ENCODE data around the gene STX16.

Gene STX16

DNA sequence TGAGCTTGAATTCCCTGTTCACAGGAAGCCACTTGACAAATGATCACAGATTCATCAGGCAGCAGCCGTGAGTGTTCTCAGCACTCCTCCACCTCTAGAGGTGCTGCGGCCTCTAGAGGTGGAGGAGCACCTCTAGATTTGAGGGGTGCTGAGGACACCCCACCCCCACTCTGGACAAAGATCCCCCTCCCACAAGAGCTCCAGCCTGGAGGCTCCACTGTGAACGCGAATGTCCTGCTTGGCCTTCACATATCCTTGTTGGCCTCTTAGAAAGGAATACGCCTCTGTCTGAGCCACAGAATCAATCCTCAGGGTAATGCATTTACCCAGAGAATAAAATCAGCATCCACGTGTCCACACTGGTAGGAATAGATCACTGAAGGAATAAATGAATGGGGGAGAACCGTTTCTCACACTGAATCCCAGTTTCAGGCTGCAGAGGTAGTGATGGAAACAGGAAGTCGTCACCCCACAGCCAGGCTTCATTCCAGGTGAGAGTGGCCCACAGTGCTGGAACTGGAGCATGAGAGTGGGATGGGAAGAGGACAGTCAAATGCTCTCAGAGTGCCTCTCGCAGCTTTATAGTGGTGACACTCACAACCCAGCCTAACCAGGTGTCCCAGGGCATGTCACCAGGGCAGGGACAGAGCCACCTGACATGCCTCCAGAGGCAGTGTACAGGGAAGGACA lies 58.1 kb downstream of the STX16 start:
- no peak for DNase-seq (ENCODE audit: low read depth in 2 of 3, low spot score in 1 of 3)

DNA sequence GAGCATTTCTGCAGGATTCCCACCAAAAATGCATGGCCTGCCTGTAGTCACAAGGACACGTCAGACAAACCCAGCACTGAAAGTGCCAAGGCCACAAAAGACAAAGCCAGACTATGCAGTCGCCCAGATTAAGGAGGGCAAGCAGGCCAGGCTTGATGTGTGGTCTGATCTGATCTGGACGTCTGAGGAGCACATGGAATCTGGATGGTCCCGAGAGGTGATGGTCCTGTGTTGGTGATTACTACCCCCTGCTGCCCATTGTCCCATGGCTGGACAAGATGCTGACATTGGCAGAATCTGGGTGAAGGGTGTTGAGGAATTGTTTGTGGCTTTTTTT lies 58.6 kb downstream of the STX16 start:
- no peak for DNase-seq (ENCODE audit: low read depth in 2 of 3, low spot score in 1 of 3)

DNA sequence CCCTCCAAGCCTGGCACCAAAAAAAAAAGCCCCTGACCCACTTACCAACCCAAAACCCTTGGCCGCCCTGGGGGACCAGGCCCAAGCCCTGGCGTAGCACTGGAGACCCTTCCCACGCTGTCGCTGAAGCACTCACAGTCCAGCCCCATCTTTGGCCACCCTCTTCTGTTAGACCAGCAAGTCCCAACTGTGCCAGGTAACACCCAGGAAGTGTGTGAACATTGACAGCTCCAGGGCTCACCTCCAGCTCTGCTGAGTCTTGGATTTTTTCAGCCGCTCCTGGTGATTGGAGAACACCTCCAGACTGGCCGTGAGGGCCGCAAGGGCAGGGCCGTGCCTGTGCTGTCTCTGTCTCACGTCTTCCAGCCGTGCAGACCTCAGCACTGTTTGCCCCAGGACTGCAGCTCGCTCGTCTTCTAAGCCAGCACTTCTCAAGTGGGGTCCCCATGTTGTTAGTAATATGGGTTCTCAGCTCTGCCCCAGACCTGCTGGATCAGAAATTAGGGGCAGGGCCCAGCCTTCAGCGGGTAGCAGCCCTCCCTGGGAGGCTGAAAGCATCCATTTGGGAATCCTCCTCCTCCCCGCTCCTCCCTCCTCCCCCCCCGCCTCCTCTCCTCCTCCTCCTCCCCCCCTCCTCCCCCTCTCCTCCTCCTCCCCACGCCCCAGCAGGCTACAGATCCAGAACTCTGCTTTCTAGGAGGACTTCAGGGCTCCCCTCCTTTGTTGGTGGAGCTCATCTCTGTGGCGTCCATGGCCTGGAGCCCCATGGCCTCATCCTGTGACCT lies 59.6 kb downstream of the STX16 start:
- DNase-seq (ENCODE audit: low read depth in 2 of 3, low spot score in 1 of 3), result no peak

DNA sequence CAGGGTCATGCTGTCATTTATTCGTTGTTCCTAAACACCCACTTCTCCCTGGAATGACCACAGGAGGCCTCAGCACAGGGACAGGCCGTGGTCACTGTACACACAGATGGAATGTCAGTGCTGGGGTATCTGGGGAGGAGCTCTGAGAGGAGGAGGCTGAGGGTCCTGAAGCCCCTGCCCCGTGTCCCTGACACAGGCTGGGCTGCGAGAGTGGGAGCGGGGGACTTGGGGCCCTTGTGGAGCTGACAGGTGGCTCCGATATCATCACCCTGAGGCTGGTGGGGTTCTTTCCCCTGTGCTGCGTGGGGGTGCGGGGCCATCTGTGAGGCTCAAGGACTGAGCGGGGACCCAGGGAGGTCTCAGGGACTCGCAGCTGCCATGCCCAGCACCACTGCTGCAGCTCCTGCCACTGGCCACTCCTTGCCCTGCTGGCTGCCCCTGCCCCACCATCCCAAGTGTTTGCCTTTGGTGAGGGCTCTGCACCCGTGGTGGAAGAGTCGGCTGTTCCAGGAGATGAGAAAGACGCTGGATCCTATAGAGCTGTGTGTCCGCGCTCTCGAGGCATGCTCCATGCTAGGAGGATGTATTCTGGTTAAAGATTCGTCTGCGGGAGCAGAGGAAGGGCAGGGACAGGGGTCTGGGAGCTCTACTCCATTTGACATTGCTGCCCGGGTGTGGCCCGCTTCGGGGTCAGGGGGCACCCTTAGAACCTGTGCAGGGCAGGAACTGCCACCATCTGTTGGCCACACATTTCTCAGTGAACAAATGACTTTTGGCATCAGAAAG lies 60.4 kb downstream of the STX16 start:
- DNase-seq (ENCODE audit: low read depth in 2 of 3, low spot score in 1 of 3), result no peak

DNA sequence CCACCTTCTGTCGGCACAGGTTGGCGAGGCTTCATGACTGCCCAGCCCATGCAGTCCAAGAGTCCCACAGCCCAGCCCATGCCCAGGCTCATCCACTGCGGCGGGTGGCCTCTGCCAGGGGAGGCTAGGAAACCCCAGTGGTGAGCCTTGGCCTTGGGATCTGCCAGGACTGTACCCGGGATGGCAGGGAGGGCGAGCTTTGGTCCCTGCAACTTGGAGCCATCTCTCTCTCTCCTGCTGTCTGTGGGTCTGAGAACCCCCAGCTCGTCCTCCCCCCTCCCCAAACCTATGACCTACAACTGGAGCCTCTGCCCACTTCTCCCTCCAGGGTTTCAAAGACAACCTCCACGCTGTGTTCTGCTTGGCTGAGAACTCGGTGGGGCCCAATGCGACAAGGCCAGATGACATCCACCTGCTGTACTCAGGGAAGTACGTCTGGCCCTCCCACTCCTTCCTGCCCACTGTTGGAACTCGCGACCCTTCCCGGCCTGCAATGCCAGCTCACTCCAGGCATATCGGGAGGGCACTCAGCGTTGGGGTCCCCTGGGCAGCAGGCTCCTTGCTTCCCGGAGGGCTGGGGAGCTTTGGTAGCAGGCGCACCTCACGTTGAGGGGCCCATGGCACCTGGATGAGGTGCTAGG lies 61.2 kb downstream of the STX16 start:
- no peak for DNase-seq (ENCODE audit: low read depth in 2 of 3, low spot score in 1 of 3)

DNA sequence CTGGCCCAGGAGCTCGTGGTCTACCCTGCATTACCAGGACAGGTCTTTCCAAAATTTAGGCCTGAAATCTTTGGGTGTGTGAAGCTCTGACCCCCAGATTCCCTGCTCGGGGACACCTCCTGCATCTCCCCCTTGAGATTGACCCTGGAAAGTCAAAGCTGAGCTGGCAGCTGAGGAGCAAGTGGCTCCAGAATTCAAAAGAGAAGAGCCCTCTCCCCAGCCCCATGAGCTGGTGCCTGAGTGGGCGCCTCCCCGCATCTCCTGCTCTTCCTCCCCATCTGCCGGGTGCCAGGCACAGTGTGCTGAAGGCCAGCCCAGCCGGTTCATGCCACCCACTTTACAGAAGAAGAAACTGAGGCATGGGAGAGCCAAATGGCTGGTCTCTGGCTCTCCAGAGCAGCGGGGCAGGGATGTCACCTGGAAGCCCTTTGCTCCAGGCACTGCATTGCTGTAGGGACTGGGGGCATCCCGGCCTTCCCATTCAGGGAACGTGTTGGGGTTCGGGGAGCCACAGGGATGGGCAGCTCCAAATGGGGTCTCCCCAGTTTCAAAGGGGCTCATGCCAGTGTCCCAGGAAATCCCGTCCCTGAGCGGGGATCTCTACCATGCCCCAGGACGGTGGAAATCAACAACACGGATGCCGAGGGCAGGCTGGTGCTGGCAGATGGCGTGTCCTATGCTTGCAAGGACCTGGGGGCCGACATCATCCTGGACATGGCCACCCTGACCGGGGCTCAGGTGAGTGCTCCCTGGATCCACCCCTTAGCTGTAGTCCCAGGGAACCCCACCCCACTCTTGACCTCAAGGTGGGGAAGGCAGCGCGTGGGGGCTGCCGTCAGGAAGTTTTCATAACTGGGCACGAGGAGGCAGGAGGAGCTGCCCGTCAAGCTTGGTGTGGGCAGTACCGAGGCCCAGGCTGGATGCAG lies 62.0 kb downstream of the STX16 start:
- no peak for DNase-seq (ENCODE audit: low read depth in 2 of 3, low spot score in 1 of 3)

DNA sequence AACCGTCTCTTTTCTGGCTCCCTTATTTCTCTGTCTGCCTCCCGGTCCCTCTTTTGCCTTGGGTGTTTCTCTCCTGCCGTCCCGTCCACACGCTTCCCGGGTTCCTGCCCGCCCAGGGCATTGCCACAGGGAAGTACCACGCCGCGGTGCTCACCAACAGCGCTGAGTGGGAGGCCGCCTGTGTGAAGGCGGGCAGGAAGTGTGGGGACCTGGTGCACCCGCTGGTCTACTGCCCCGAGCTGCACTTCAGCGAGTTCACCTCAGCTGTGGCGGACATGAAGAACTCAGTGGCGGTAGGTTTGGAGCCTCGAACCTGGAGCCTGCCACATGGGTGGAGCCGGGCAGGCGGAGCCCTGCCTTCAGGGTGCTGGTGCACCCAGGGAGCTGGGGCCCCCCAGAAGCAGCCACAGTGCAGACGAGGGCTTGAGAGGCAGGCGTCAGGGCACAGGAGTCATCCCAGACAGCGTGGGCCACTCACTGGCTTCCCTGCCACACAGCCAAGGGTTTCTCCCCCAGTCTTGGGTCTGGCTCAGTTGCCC lies 62.8 kb downstream of the STX16 start:
- no peak for DNase-seq (ENCODE audit: low read depth in 2 of 3, low spot score in 1 of 3)

DNA sequence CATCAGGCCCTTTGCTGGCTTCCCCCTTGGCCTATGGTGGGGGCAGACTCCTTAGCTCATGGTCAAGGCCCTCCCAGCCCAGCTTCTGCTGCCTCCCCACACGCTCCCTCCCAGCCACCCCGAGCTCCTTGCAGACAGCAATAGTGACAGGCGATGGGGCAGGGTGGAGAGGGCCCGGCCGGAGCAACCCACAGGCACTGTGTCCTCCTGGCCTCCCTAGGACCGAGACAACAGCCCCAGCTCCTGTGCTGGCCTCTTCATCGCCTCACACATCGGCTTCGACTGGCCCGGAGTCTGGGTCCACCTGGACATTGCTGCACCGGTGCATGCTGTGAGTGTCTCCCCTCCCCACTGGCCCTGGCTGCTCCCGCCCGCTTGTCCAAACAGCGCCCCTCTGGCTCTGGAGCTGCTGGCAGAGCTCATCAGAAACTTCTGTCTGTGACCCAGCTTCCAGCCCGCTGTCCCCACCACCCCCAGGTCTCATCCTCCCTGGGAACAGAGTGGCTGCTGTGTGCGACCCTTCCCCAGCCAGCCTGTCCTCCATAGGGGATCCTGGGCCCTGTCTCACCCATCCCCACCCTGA lies 63.3 kb downstream of the STX16 start:
- no peak for DNase-seq (ENCODE audit: low read depth in 2 of 3, low spot score in 1 of 3)

DNA sequence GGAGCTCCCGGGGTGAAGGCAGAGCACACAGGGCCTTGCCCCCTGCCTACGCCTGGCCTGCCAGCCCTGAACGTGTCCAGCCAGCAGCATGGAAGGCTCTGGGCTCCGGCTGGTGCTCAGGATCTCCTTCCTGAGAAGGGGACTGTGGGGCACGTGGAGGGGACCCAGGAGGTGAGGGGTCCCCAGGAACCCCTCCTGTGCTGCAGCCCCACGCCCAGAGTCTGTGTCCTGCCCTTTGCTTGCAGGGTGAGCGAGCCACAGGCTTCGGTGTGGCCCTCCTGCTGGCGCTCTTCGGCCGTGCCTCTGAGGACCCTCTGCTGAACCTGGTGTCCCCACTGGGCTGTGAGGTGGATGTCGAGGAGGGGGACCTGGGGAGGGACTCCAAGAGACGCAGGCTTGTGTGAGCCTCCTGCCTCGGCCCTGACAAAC lies 63.9 kb downstream of the STX16 start:
- DNase-seq (ENCODE audit: low read depth in 2 of 3, low spot score in 1 of 3), result no peak

DNA sequence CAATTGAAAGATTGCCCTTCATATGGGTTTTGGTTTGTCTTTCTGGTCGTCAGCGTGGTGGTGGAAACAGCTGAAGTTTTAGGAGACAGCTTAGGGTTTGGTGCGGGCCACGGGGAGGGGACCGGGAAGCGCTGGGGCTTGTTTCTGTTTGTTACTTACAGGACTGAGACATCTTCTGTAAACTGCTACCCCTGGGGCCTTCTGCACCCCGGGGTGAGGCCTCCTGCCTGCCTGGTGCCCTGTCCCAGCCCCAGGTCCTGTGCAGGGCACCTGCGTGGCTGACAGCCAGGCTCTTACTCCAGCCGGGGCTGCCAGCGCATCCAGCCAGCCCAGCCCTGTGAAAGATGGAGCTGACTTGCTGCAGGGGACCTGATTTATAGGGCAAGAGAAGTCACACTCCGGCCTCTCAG lies 64.3 kb downstream of the STX16 start:
- DNase-seq (ENCODE audit: low read depth in 2 of 3, low spot score in 1 of 3), result no peak

DNA sequence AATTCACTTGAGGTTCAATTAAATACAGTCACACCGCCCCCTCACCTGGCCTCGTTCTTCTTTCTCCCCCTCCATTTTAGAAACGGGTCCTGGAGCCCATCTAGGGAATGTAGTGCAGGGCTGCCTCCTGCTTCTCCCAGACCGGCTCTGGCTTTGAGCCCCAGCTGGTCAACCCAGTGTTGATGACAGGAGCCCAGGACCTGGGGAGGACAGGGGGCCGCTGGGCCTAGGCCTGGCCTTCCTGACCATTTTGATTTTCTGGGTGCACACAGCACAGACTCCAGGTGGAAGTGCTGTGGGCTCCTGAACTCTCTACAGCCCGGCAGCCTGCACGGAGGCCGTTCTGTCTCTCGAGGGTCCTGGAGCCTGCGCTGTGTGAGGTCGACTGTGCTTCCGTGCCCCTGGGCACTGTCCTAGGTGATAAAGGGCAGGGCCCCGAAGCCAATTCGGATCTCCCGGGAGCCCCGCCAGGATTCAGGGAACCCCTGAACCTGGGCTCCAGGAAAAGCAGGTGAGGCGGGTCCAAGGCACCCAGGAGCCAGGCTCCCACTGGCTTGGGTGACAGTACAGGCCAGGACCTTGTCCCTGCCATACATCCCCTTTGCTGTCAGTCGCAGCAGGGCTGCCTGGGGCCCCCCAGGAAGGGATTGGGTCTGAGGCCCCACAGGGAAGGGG lies 64.9 kb downstream of the STX16 start:
- no peak for DNase-seq (ENCODE audit: low read depth in 2 of 3, low spot score in 1 of 3)

DNA sequence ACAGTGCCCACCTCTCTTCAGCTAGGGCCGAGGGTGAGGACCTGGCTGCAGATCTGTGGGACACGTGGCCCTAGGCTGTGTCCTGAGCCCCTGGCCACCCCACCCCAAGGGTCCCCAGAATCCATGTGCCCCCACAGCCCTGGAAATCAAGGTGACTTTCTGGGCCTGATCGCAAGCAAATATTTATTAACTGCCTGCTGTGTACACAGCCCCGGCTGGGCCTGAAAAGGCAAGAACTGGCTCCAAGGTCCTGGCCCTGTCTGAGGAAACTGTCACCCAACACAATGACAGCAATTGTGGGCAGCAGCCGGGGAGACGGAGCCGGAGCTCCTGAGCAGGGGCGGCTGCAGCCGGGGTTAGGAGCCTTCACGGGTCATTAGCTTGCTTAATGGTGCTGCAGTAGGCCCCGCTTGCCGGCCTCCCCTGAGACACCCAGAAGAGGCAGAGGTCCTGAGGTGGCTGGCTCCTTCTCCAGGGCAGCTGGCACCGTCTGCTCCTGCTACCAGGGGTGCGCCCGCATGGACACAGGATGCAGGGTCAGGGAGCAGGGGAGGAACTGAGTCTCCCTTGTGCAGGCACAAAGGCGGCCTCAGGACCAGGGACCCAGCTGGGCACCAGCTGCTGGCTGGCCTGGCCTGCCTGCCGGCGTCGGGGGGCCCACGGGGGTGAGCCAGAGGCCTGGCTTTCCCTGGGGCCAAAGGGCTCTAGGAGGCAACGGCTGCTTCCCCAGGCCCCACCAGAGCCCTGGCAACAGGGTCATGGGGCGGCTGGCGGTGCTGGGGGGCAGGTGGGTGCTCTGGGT lies 65.6 kb downstream of the STX16 start:
- DNase-seq (ENCODE audit: low read depth in 2 of 3, low spot score in 1 of 3), result no peak

DNA sequence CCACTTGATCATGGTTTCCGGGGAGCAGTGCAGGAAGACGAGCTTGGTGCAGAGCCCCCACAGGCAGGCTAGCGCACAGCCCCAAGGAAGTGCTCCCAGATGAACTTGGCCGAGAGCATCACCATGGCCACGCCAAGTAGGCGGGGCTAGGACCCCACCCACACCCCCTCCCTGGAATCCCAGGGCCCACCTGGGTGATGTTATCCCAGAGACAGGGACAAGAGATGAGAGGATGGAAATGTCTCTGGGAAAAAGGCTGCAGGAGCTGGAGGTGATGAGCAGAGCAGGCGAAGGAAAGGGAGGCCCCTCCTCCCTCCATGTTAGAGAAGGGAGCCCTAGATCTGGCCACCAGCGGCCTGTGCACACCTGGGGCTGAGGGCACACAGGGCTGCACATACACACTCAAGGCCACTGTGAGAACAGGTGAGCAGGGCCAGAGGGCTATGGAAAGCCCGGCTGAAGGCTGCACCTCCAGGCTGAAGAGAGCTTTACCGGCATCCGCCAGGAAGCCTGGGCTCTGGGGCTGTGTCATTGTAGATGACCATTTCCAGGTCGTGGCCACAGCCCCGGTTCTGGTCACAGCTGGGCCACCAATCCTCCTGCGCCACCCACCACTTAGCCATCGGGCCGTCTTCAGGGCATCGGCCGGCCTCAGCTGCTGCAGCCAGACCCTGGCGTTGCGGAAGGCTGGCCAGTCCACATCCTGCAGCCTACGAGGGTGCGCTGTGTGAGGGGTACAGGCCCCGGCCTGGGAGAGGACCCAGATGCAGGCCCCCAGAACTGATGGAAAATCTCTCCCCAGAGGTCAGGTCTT lies 66.4 kb downstream of the STX16 start:
- DNase-seq (ENCODE audit: low read depth in 2 of 3, low spot score in 1 of 3), result no peak

DNA sequence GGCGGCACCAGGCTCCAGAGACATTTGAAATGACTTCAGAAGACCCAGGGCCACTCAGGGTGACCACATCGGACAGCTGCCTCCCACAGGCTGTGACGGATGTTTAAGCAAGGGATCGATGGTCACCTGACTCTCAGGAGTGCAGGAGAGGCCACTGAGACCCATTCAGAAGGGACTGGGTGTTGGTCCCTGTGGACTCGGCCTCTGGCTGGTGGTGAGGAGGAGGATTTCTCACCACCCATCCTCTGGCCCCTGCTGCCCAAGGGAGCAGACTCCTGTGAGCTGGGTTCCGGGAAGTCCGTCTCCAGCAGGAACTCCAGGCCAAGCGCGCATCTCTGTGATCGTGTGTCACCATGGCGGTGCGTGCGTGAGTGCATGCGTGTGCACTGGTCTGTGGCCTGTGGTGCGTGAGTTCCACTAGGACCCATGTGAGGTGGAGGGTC lies 67.1 kb downstream of the STX16 start:
- DNase-seq (ENCODE audit: low read depth in 2 of 3, low spot score in 1 of 3), result no peak

DNA sequence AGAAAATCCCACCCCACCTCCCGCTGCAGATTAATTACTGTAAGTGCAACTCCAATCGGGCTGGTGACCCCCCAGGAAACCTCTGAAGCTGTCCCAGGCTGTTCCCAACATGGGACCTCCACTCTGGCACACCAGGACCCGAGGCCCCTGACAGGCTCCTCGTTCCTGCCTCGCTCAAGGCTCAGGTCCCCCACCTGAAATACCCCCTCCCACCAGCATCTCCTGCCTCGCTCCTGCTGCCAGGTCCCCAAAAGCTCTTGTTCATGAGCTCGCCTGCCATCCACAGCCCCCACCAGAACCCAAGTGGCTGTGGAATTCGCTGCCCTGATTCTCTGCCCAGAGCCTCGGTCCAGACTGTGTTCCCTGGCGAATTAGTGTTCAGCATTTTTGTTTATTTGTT lies 67.6 kb downstream of the STX16 start:
- DNase-seq (ENCODE audit: low read depth in 2 of 3, low spot score in 1 of 3), result no peak

DNA sequence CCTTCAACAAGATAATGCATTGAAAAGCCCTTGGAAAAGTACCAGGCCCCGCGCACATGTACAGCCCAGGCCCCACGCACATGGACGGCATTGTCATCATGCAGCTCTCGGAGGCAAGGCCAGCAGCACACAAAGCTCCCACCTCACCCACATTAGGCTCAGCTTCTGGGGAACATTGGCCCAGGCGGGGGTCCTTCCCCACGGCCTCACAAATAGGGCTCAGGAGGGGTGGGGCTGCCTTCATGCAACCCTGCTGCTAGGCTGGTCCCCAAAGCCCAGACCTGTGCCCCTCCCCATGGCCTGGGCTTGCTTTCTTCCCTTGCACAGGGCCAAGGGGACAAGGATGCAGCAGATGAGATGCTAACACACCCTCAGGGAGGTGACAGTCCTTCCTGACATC lies 68.2 kb downstream of the STX16 start:
- no peak for DNase-seq (ENCODE audit: low read depth in 2 of 3, low spot score in 1 of 3)

DNA sequence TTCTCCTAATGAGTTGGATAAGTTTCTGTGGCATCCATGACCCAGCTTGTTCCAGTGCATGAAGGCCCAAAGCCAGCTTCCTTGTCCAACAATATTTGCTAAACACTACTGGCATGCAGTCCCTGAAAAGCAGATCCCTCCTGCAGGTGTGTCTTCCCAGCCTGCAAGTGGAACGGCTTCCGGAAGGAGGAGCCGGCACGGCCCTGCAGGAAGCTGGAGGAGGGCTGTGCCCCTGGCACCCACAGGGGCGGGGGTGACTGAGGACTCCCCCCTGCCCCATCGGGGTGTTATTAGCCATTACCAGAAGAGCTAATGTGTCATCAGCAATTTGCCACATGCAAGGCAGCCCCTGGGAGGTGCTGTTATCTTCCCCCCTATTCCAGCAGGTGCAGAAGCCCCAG lies 68.9 kb downstream of the STX16 start:
- no peak for DNase-seq (ENCODE audit: low read depth in 2 of 3, low spot score in 1 of 3)

DNA sequence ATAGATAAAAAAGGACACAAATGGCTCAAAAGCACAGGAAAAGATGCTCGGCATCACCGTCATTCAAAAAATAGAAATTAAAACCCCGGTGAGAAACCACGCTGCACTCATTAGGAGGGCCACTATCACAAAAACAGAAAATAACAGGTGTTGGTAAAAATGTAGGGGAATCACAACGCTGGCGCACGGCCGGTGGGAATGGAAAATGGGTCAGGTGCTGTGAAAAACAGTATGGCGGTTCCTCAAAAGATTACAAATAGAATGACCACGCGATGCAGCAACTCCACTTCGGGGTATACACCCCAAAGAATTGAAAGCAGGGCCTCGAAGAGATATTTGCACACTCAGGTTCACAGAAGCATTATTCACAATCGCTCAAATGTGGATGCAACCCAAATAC lies 69.8 kb downstream of the STX16 start:
- DNase-seq (ENCODE audit: low read depth in 2 of 3, low spot score in 1 of 3), result no peak

Data from stimulated activated CD4-positive, alpha-beta T cell treated with anti-CD3 and anti-CD28 coated beads, Interleukin-12 subunit alpha, Interleukin-12 subunit beta, amount 100 ng/mL, for 48 hours (primary cell).